RWPE1 (cell line): Measurements from ENCODE around the gene ETV7.
A peak's percentile ranks its signal among the peaks of the same experiment; 100 is the strongest.

ENCODE experiments used
- CTCF ChIA-PET: fragments of 350-600 bp; sonication (Branson Sonifier 250); formaldehyde crosslinking; extraction: SDS; loops from one replicate; lab custom pipeline; 2021; lab: Yijun Ruan, JAX
- POLR2A ChIA-PET: fragments of 400-600 bp; formaldehyde crosslinking; extraction: SDS; loops from one replicate; lab custom pipeline; 2020; ENCODE audit warnings: antibody characterized with exemption; ENCODE audit not compliant: low non-redundant PET; lab: Yijun Ruan, JAX
- DNase-seq: peaks from one replicate; pipeline ENCODE4 v3.0.0; 2012; ENCODE audit warnings: low spot score
- H3K27ac ChIP-seq: fragments of 450-650 bp; 2 replicates; pipeline ENCODE4 v1.5.1; 2017
- CTCF ChIP-seq: fragments of 450-650 bp; conservative IDR thresholded peaks from 2 replicates; pipeline ENCODE4 v1.5.1; 2017; ENCODE audit warnings: low read depth, mild to moderate bottlenecking

Gene ETV7

DNA sequence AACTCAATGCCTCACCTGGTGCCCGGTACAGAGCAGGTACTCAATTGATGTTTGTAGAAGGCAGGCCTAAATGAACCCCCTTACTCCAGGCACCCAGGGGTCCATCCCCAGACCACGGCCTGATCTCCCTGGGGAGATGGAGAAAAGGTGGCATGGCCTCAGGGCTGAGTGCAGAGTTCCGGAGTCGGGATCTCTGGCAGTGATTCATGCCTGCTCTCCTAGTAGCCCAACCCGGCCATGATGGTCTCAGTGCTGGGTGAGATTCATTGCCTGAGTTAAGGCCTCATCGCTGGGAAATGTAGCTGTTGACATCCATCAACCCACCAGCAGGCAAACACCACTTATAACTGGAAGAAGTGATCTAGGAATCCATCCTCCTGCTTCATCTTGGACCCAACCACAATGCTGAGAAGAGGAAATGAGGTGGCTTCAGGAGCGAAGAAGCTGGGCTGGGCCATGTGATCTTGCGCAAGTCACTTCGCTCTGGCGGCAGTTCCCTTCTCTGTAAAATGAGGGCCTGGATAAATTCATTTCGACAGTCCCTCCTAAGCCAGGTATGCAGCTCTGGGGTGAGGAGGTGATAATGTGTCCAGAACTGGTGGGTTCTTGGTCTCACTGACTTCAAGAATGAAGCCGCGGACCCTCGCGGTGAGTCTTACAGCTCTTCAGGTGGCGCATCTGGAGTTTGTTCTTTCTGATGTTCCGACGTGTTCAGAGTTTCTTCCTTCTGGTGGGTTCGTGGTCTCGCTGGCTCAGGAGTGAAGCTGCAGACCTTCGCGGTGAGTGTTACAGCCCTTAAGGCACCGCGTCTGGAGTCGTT, 24.7 kb downstream of the ETV7 start:
- ChIA-PET POLR2A (no interaction called here), CTCF (interaction anchor here (0.6 kb wide), 1 partner anchor 22 kb away, joined by 3 read pairs; no protein-coding TSS in a partner anchor)
- no peak for DNase-seq
- no peak overlapping the region for H3K27ac ChIP-seq
- TF ChIP-seq CTCF = no peak

- no peak overlapping the region for H3K27ac ChIP-seq
- ChIA-PET POLR2A (no interaction called here), CTCF (interaction anchor here (0.6 to 1.4 kb wide), 3 partner anchors 20 to 75 kb away, joined by 4 to 9 read pairs (median 6); no protein-coding TSS in a partner anchor)
- DNase-seq = no peak
- TF ChIP-seq CTCF = no peak
Observed at GRCh38 chr6:36361071-36361470, 26.4 kb downstream of the ETV7 start.

DNA sequence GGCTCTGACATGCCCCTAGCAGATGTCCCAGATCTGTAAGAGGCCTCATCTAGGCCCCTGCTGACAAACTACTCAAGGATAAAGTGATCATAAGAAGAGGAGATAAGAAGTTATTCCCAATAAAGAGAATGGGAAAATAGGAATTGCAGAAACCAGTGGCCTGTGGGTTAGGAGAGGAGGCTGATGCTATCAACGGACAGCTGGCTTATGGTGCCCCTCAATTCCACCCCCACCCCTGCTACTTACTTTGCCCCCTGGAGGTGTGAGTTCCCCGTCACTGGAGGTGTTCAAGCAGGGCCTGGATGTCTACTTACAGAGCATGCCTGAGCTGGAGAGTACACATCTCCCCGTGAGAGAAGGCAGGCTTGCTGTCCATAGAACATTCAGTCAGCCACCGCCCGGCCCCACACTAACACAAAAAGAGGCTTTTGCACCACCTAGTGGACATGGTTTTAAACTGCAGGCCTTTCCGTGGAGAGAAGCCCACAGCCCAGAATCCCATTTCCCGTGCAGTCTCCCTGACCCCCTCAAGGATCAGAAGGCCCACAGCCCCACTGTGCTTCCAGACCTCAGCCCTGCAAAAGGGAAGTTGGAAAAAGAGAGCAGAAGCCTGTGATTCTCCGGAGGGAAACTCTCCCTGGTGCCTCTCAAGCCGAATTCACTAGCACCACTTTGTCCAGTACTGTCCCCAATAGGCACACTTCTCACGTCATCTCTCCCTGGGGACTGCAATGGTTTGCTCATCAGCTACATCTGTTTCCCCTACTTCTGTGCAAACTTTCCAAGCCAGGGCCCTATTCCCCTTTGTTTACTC, 27.0 kb downstream of the ETV7 start:
- H3K27ac ChIP-seq = no peak overlapping the region
- DNase-seq = peak; percentile 79
- ChIA-PET CTCF (interaction anchor here (0.6 to 1.4 kb wide), 7 partner anchors 9 to 777 kb away, joined by 3 to 9 read pairs (median 4); no protein-coding TSS in a partner anchor), POLR2A (no interaction called here)
- peak; percentile 77 for TF ChIP-seq CTCF

- no peak for DNase-seq
- ChIA-PET CTCF (interaction anchor here (0.7 to 1.7 kb wide), 4 partner anchors 17 to 227 kb away, joined by 3 to 6 read pairs (median 4); no protein-coding TSS in a partner anchor), POLR2A (no interaction called here)
- TF ChIP-seq CTCF = no peak
- H3K27ac ChIP-seq = no peak overlapping the region
Observed at GRCh38 chr6:36358226-36358915, 29.1 kb downstream of the ETV7 start.

DNA sequence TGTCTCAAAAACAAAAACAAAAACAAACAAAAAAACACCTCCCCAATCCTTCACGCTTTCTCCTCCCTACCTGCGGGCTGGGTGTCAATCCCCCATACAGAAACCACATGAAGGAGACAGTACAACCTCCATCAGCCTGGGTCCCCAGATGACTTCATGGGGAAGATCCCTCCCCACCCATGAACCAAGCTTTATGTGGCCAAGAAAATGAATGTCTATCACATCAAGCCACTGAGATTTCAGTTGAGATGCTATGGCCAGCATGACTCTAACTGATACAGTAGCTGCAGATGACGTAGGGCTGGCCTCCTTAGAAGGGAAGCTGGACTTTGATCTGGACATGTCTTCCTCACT, 29.6 kb downstream of the ETV7 start:
- DNase-seq = no peak
- ChIA-PET POLR2A (no interaction called here), CTCF (interaction anchor here (0.6 to 1.7 kb wide), 4 partner anchors 17 to 774 kb away, joined by 4 to 6 read pairs (median 5); no protein-coding TSS in a partner anchor)
- no peak overlapping the region for H3K27ac ChIP-seq
- TF ChIP-seq CTCF = no peak

GRCh38 chr6:36355819-36356218, 31.6 kb downstream of the ETV7 start:
- ChIA-PET POLR2A (no interaction called here), CTCF (interaction anchor here (0.6 to 0.7 kb wide), 2 partner anchors 55 to 454 kb away, joined by 3 read pairs; no protein-coding TSS in a partner anchor)
- H3K27ac ChIP-seq = no peak overlapping the region
- no peak for TF ChIP-seq CTCF
- DNase-seq = no peak
